ENCODE data around the gene PSMD10. TPM values are rescaled to one million over a fixed set of nuclear protein-coding genes. Genes with fewer than 3 reads are reported as not detected.

PSMD10 gene
- total RNA-seq, 1 experiment from 2014 or later: 54.8 TPM

DNA sequence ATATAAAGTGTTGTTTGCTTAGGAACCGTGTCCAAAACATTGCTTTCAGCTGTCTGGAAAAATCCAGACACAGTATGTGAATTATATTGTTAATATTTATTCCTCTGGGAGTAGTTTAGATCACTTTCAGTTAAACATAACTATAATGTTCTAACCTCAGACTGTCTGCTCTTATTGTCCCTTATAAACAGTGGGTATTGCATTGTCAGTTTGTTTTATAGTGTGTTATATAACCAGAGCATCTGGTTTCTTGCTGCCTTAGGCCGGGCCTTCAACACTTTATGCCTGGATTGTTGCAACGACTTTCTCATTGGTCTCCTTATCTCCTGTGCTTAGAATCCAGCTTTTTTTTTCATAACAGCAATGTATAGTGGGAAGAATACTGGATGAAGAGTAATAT lies 26.6 kb upstream of the PSMD10 start:
- TF ChIP-seq CTCF (IDR thresholded peaks at IDR 0.05; ENCODE audit: unreplicated experiment): no peak

DNA sequence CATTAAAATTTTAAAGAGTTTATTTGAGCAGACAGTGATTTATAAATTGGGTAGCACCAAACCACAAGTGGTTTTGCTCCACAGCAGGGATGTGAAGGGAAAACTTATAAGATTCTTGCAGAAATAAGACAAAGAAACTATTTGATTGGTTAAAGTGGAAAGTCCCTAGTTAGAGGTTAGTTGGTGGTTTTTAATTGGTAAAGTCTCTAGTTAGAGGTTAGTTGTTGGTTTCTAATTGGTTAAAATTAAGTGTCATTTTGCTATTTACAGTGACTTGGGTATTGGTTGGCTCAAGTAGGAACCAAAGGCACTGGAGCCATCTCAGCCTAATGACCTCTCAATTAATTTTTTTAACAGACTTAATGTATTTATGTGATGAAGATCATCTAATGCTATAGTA lies 23.2 kb upstream of the PSMD10 start:
- Mint-ChIP-seq H3K27ac (ENCODE audit: unreplicated experiment) (no peak overlapping the region), H3K36me3 (ENCODE audit: insufficient read depth, unreplicated experiment) (no peaks in the 10 kb centered on the region), H3K27me3 (ENCODE audit: unreplicated experiment) (no peaks in the 10 kb centered on the region), H3K4me1 (ENCODE audit: low read depth, unreplicated experiment) (no peaks in the 10 kb centered on the region), H3K9me3 (ENCODE audit: low read depth, unreplicated experiment) (no peaks in the 10 kb centered on the region), H3K4me3 (ENCODE audit: low read depth, unreplicated experiment) (no peak overlapping the region)
- TF ChIP-seq CTCF (IDR thresholded peaks at IDR 0.05; ENCODE audit: unreplicated experiment): no peak
- CTCF ChIA-PET: no interaction called here
- DNase-seq: no peak
- BruUV-seq (replicated peaks): no TSS peak
- intact Hi-C loops (cut with micrococcal nuclease; ENCODE audit: unreplicated experiment): no loop called here

More for the DNA sequence above, 26.6 kb upstream of the PSMD10 start:
- Mint-ChIP-seq H3K27me3 (ENCODE audit: unreplicated experiment) (no peaks in the 10 kb centered on the region), H3K9me3 (ENCODE audit: low read depth, unreplicated experiment) (no peaks in the 10 kb centered on the region), H3K27ac (ENCODE audit: unreplicated experiment) (no peak overlapping the region), H3K4me1 (ENCODE audit: low read depth, unreplicated experiment) (no peaks in the 10 kb centered on the region), H3K4me3 (ENCODE audit: low read depth, unreplicated experiment) (no peak overlapping the region), H3K36me3 (ENCODE audit: insufficient read depth, unreplicated experiment) (no peaks in the 10 kb centered on the region)
- CTCF ChIA-PET: interaction anchor here (0.6 kb wide), 1 partner anchor 1363 kb away, joined by 4 read pairs; no protein-coding TSS in a partner anchor
- intact Hi-C loops (cut with micrococcal nuclease; ENCODE audit: unreplicated experiment): no loop called here
- BruUV-seq (replicated peaks): no TSS peak
- no peak for DNase-seq

DNA sequence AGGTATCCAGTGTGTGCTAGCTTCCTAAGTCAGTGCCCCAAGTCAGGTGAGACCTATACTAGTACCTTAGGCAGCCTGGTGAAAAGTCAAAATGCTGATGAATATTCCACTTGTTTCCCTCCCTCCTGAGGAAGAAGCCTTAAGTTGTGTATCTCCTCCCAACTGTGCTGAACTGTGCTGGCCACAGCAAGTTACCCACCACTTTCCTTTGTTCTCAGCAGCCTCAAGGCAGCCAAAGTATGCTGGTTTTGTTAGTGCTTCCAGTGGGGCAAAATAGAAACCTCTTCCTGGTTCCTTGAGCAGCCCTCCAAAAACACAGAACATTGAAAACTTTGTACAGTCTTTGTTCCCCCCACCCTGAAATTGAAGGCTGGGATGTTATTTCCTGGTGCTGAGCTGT lies 14.1 kb upstream of the PSMD10 start:
- H3K36me3 Mint-ChIP-seq (ENCODE audit: insufficient read depth, unreplicated experiment): no peaks in the 10 kb centered on the region
- no peak for DNase-seq
- no peak for TF ChIP-seq CTCF (IDR thresholded peaks at IDR 0.05; ENCODE audit: unreplicated experiment)
- CTCF ChIA-PET: no interaction called here
- no TSS peak for BruUV-seq (replicated peaks)
- no peaks in the 10 kb centered on the region for H3K4me1 Mint-ChIP-seq (ENCODE audit: low read depth, unreplicated experiment)
- H3K27ac Mint-ChIP-seq (ENCODE audit: unreplicated experiment): no peak overlapping the region
- intact Hi-C loops (cut with micrococcal nuclease; ENCODE audit: unreplicated experiment): no loop called here
- no peak overlapping the region for H3K4me3 Mint-ChIP-seq (ENCODE audit: low read depth, unreplicated experiment)
- no peaks in the 10 kb centered on the region for H3K27me3 Mint-ChIP-seq (ENCODE audit: unreplicated experiment)
- no peaks in the 10 kb centered on the region for H3K9me3 Mint-ChIP-seq (ENCODE audit: low read depth, unreplicated experiment)

- Mint-ChIP-seq H3K36me3 (ENCODE audit: insufficient read depth, unreplicated experiment) (no peaks in the 10 kb centered on the region), H3K27ac (ENCODE audit: unreplicated experiment) (no peak overlapping the region), H3K27me3 (ENCODE audit: unreplicated experiment) (no peaks in the 10 kb centered on the region), H3K9me3 (ENCODE audit: low read depth, unreplicated experiment) (no peaks in the 10 kb centered on the region), H3K4me3 (ENCODE audit: low read depth, unreplicated experiment) (no peak overlapping the region), H3K4me1 (ENCODE audit: low read depth, unreplicated experiment) (no peaks in the 10 kb centered on the region)
- CTCF ChIA-PET: no interaction called here
- TF ChIP-seq CTCF (IDR thresholded peaks at IDR 0.05; ENCODE audit: unreplicated experiment): no peak
- intact Hi-C loops (cut with micrococcal nuclease; ENCODE audit: unreplicated experiment): no loop called here
- no peak for DNase-seq
- BruUV-seq (replicated peaks): no TSS peak
Measured at GRCh38 chrX:108097380-108097779, 6.0 kb upstream of the PSMD10 start.

All from Calu3 (cell line).